ENCODE measurements around the gene ZFYVE19.
"Not testable (repeated sequence)": the region's sequence is repeated elsewhere in the genome, so short reads cannot be mapped to it uniquely, and the experiment has no call there.

The ZFYVE19 gene

DNA sequence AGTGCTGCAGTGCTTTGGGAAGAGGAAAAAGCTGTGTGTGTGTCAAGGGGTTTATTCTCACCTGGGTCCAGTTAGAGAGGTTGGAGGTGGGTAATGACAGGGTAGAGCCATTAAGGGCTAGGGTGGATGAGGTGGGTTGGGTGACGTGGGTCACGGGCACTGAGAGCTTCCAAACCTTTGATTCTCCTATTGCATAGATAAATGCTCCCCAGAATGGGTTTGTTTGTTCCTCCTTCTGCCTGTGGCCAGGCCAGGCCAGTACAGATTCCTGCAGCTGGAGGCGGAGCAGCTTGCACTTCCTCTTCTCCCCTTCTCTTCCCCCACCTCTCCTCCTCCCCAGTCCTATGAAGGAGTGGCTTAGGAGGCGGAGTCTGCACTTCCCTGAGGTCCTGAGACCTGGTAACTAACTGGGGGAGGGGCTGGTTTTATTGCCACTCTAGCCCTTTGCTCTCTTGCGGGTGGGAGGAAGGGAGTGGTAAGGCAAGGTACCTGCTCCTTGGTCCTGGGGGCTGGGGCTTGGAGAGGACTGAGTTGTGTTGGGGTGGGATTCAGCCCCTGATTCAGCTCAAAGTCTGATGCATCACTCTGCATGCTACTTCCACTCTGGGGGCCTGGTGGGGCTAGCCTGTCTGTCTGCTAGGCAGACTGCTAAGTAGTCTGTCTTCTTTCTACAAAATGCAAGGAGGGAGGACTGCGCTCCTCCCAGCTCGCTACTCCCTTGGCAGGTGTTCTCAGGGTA lies 40.5 kb downstream of the ZFYVE19 start:
- DNase-seq = no peak

DNA sequence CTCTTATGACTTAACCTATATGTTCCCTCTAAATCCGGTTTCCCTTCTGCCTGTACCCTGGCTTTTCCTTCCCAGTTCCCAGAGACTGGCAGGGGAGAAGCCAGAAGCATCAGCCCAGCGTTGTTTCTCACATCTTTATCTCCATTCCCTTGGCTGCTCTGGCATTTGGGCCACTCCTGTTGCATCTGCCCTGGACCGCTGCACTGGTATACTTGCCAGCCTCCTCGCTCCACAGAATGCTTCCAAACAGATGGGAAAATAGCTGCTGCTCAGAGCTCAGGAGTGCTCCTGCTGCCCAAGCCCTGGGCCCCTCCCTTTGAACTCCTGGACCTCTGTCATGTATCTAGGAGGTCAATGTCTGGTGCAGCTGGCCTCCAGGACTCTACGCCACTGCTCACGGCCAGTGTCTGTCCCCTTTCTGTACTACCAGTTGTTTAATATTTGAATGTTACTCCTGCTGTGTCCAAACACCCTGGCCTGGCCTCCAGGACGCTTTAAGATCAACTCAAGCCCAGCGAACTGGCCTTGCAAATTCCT lies 43.8 kb downstream of the ZFYVE19 start:
- DNase-seq = no peak

DNA sequence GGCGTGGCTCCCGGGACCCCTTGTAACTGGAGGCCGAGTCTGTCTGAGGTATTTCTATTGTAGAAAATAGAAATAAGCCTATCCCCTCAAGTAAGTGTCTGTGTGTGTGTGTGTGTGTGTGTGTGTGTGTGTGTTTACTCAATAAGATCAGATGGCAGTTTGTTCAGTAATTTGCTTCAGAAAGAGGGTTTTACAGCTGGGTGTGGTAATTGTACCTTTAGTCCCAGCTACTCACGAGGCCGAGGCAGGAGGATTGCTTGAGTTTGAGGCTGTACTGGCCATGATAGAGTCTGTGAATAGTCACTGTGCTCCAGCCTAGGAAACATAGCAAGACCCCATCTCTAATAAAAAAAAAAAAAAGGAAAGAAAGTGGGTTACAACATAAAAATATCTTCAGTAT lies 45.6 kb downstream of the ZFYVE19 start:
- DNase-seq = no peak

DNA sequence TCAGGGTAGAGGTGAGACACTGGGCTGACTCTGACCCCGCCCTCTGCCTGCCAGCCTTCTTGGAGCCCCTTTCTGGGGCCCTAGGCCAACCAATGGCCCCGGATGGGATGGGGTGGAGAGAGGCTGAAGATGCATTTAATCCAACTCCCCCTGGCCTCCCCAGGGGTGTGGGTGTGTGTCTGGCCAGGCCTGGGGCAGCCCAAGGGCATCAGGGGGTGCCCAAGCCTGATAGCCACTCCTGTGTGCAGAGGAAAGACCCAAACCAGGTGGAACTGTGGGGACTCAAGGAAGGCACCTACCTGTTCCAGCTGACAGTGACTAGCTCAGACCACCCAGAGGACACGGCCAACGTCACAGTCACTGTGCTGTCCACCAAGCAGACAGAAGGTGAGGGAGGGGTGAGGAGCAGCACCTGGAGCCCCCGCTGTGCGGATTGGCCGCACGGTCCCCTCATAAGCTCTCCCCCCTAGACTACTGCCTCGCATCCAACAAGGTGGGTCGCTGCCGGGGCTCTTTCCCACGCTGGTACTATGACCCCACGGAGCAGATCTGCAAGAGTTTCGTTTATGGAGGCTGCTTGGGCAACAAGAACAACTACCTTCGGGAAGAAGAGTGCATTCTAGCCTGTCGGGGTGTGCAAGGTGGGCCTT lies 46.5 kb downstream of the ZFYVE19 start:
- DNase-seq = no peak

DNA sequence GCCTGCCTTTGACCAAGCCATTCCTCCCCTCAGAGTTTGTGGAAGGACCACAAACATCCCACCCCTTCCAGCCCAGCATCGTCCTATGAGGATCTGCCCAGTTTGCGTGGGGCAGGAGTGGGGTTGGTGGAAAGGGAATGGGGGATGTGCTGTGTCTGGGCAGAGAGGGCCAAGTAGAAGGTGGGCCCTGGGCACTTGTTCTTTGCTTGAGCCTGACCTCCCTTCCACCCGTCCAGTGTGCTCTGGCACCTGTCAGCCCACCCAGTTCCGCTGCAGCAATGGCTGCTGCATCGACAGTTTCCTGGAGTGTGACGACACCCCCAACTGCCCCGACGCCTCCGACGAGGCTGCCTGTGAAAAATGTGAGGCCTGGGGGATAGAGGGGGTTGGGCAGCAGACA lies 47.3 kb downstream of the ZFYVE19 start:
- DNase-seq = no peak

DNA sequence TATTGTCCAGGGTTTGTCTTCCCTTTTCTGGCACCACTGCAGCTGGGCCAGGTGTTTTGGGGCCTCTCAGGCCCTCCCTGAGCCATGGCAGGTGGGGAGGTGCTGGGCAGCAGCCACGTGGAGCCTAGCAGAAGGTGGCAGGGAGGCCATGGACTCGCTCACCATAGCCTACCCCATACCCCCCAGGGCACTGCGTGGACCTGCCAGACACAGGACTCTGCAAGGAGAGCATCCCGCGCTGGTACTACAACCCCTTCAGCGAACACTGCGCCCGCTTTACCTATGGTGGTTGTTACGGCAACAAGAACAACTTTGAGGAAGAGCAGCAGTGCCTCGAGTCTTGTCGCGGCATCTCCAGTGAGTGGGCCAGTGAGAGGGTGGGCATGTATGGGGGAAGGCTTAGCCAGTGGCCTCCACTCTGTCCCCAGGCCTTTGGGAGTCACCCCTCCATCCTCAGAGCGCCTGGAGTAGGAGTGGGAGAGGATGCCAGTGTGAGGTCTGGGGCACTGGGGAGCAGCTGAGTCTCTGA lies 48.9 kb downstream of the ZFYVE19 start:
- no peak for DNase-seq

DNA sequence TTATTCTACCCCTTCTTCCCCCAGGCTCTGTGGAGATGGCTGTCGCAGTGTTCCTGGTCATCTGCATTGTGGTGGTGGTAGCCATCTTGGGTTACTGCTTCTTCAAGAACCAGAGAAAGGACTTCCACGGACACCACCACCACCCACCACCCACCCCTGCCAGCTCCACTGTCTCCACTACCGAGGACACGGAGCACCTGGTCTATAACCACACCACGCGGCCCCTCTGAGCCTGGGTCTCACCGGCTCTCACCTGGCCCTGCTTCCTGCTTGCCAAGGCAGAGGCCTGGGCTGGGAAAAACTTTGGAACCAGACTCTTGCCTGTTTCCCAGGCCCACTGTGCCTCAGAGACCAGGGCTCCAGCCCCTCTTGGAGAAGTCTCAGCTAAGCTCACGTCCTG lies 49.9 kb downstream of the ZFYVE19 start:
- DNase-seq = no peak

DNA sequence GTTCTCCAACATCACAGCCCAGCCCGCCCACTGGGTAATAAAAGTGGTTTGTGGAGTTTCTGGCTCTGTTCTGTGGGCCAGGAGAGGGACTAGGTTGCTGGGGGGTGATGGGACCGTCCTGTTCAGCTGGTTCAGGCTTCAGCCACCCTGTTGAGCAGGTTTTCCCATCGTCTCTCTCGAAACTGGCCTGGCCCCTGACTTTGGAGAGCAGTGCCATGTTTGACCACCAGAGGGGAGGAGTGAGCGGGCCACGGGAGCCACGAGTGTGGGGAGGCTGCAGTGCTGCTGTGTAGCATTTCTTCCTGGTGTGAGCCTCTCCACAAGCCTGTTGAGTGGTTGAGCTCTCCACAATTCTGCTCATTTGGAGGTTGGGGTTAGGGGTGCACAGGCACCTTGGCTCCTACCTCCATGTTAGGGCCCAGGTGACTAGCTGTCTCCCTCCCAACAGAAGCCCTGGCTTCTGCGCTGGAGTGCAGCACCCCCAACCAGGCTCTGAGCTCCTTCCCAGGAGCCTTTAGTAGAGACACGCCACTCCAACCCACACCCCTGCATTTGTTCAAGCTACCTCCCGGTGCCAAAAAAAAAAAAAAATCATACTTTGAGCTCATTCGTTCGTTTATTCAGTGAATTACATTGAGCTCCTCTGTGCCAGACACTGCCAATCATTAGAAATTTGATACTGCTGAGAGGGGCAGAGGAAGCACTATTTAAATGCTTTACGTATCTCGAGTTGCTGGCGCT lies 50.9 kb downstream of the ZFYVE19 start:
- DNase-seq = peak; percentile 79

DNA sequence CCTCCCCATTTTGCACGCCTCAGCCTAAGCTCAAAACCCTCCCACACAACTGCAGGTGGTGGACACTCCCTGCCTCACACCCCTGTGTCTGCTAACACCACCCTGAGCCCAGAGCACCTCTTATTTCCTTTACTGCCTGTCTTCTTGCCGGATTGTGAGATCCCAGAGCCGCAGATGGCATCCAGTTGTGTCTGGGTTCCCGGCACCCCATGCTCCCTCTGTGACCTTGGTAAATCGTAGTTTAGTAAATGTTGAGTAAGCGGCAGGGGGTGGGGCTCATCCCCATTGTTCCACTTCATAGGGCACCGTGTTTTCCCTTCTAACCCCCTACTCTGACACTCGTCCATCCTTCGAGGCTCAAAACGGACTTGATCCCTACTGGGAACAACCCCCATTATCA lies 51.8 kb downstream of the ZFYVE19 start:
- DNase-seq = no peak

DNA sequence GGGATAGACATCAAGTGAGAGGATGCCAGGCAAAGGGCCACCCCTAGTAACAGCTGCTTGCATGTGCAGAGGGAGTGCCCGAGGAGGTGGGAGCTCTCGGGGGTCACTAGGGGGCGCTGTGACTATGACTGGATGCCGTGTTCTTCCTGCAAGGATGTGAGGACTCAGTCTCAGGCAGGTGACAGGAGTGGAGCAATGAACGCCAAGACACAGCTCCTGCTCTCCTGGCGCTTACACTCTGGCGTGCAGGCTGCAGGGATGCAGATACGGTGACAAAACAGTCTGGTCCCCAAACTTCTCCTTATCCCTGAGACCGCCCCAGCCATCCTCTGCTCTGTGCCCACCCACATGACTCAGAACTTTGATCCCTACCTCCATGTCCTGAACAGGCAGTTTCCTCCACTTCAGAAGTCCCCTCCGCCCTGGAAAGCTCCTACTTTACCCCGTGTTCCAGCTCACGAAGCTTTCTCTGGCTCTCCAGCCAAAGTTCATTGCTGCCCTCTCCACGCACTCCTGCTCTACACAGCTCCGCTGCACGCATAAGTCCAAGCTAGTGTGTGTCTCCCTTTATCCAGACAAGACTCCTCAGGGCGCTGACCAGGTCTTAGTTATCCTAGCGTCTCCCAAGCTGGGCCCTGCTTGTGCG lies 52.4 kb downstream of the ZFYVE19 start:
- no peak for DNase-seq

DNA sequence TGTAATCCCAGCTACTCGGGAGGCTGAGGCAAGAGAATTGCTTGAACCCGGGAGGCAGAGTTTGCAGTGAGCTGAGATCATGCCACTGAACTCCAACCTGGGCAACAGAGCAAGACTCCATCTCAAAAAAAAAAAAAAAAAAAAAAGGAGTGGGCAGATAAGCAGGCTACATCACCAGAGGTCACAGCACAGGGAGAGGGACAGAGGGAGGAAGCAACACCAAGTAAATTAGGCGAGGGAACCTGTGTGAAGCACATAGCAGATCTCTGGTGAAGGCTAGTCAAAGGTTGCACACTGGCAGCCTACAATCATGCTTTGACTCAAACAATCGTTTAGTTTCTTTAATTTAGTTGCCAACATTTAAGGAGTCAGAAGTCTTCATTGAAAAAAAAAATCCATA lies 54.3 kb downstream of the ZFYVE19 start:
- not testable (repeated sequence) for DNase-seq

DNA sequence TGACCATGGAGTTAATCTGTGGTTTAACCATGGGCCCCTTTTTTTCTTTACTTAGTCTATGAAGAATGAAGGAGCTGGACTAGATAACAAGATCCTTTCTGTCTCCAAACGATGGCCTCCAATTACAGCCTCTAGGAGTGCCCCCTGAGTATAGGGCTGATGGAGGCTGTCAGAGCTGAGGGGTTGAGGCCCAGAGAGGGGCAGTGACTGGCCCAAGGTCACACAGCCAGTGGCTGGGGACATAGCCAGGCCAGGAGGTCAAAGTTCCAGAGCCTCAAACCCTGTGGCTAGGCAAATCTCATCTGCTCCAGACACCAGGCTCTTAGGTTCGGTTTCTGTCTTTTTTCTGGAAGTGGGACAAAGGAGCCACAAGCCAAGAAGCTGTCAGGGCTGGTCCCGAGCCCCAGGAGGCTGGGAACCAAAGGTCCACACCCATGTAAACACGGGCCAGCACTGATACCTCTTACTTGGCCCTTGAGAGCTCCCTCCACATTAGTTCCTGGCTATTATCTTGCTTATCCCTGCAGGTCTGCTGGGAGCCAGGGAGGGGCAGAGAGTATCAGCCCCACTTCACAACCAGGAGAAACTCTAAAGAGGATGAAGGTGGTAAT lies 56.9 kb downstream of the ZFYVE19 start:
- DNase-seq = no peak
